K562 (cell line): Measurements from ENCODE around the gene SOX6. TPM values are rescaled to one million over a fixed set of nuclear protein-coding genes. Genes with fewer than 3 reads are reported as not detected.

Experiments
- ARID1B ChIP-seq: fragments of 450-650 bp; IDR thresholded peaks from 2 replicates; pipeline ENCODE4 v1.6.1; 2016; ENCODE audit warnings: antibody characterized with exemption, mild to moderate bottlenecking, inconsistent platforms
- ATF1 ChIP-seq, 2 experiments: fragments of 450-650 bp in 1 of 2; IDR thresholded peaks; 2 replicates each; pipeline ENCODE4 v1.6.1; 2016; ENCODE audit warnings: missing compliant biosample characterization in 1 of 2, missing genetic modification characterization in 1 of 2
- CCAR2 ChIP-seq: fragments of 200-400 bp; formaldehyde crosslinking; IDR thresholded peaks from 2 replicates; pipeline ENCODE4 v1.6.1; 2017; ENCODE audit warnings: mild to moderate bottlenecking, low read depth, low read length
- DDX20 ChIP-seq: fragments of 450-650 bp; IDR thresholded peaks from 2 replicates; pipeline ENCODE4 v1.6.1; 2016; ENCODE audit warnings: missing genetic modification characterization, low read depth, mild to moderate bottlenecking, missing compliant biosample characterization, moderate library complexity
- GATA2 ChIP-seq: sonication (generic); formaldehyde crosslinking; IDR thresholded peaks from 2 replicates; pipeline ENCODE4 v1.4.0; 2020; ENCODE audit warnings: mild to moderate bottlenecking, missing genetic modification reagents
- HMG20A ChIP-seq: fragments of 450-650 bp; formaldehyde crosslinking; conservative IDR thresholded peaks from 2 replicates; pipeline ENCODE4 v1.4.0; 2020; ENCODE audit warnings: mild to moderate bottlenecking, mixed read lengths
- KDM1A ChIP-seq, 2 experiments: fragments of 450-650 bp; IDR thresholded peaks; 2 replicates each; pipeline ENCODE4 v1.6.1; 2016; ENCODE audit warnings: mild to moderate bottlenecking in 2 of 2
- KLF16 ChIP-seq: IDR thresholded peaks from 2 replicates; pipeline ENCODE4 v1.6.1; 2016; ENCODE audit warnings: antibody characterized with exemption
- MECOM ChIP-seq: fragments of 250-450 bp; sonication (Bioruptor Pico); IDR thresholded peaks from 2 replicates; pipeline ENCODE4 v1.8.0; 2022; ENCODE audit warnings: inconsistent platforms
- MEF2A ChIP-seq: IDR thresholded peaks from 2 replicates; pipeline ENCODE4 v1.6.1; 2011; ENCODE audit warnings: low read depth, mild to moderate bottlenecking, low read length, moderate library complexity; ENCODE audit not compliant: control insufficient read depth
- MLLT1 ChIP-seq, 2 experiments: fragments of 450-650 bp; IDR thresholded peaks; 2 replicates each; pipeline ENCODE4 v1.6.1; 2016
- MXD1 ChIP-seq: fragments of 250-450 bp; sonication (Bioruptor Pico); IDR thresholded peaks from 2 replicates; pipeline ENCODE4 v1.8.0; 2021; ENCODE audit warnings: borderline replicate concordance, mild to moderate bottlenecking, moderate library complexity; ENCODE audit not compliant: poor library complexity, severe bottlenecking
- NFIC ChIP-seq: fragments of 450-650 bp; IDR thresholded peaks from 2 replicates; pipeline ENCODE4 v1.6.1; 2017; ENCODE audit warnings: mild to moderate bottlenecking, inconsistent platforms
- RBM25 ChIP-seq: fragments of 200-400 bp; formaldehyde crosslinking; IDR thresholded peaks from 2 replicates; pipeline ENCODE4 v1.6.1; 2018; ENCODE audit warnings: low read length, low read depth, moderate library complexity; ENCODE audit not compliant: severe bottlenecking
- SMARCA4 ChIP-seq: fragments of 450-650 bp; IDR thresholded peaks from 2 replicates; pipeline ENCODE4 v1.6.1; 2016
- SOX6 ChIP-seq: fragments of 450-650 bp; IDR thresholded peaks from 2 replicates; pipeline ENCODE4 v1.6.1; 2014; ENCODE audit warnings: mild to moderate bottlenecking
- STAT5A ChIP-seq: IDR thresholded peaks from 2 replicates; pipeline ENCODE4 v1.6.1; 2012; ENCODE audit warnings: low read length, inconsistent platforms, borderline replicate concordance
- TCF3 ChIP-seq: sonication (generic); formaldehyde crosslinking; IDR thresholded peaks from 2 replicates; pipeline ENCODE4 v1.4.0; 2020; ENCODE audit warnings: mild to moderate bottlenecking, missing genetic modification reagents
- ZNF592 ChIP-seq: fragments of 450-650 bp; IDR thresholded peaks from 2 replicates; pipeline ENCODE4 v1.6.1; 2017; ENCODE audit warnings: antibody characterized with exemption, mild to moderate bottlenecking
- ZNF740 ChIP-seq, 3 experiments: fragments of 200-800 bp in 1 of 3; sonication (Bioruptor generic) in 1 of 3; sonication (generic) in 1 of 3; formaldehyde crosslinking in 1 of 3; IDR thresholded peaks; 2 replicates each; pipeline versions ENCODE4 v1.6.1 to v1.8.0; 2016 to 2022; ENCODE audit warnings: mild to moderate bottlenecking in 2 of 3, missing compliant biosample characterization in 2 of 3, missing genetic modification characterization in 2 of 3, missing genetic modification reagents in 1 of 3
- polyA plus RNA-seq, 8 experiments: library from polyadenylated mRNA; depleted of rRNA in 4 of 8; stranded (reverse) in 5 of 8; unstranded in 3 of 8; fragments of >200 nt; fragmentation: Nextera tagmentation in 2 of 8; fragmentation: Illumina TruSeq in 1 of 8; extraction: Ambion mirVana in 2 of 8; extraction: Trizol in 1 of 8; gene quantifications; 2 replicates each; pipeline versions ENCODE4 v1.2.1 to v1.2.3, GENCODE V29; 2011 to 2014; ENCODE audit warnings: inconsistent platforms in 1 of 8, missing spikeins in 1 of 8
- total RNA-seq, 7 experiments: library from RNA; depleted of rRNA in 6 of 7; stranded (reverse); fragments of >200 nt in 6 of 7; fragmentation: Illumina TruSeq in 2 of 7; extraction: Trizol in 2 of 7; gene quantifications; 2 replicates each; pipeline versions ENCODE4 v1.2.1 to v1.2.3, GENCODE V29; 2011 to 2021; ENCODE audit warnings: low replicate concordance in 1 of 7

Gene SOX6
- total and polyA plus RNA-seq, 9 of the 15 experiments (the other 6 are each of a cell fraction or from before 2014, with no cell fraction given), result 0.89 to 8.7 (median 5.7) TPM

- TF ChIP-seq TCF3 (CRISPR knock-in tag) (peak; percentile 91), ZNF592 (peak; percentile 36; the same call in 1 of the 2 replicates), NFIC (peak; percentile 59; the same call in 1 of the 2 replicates), ARID1B (peak; percentile 94), MEF2A (0 out of 2 replicates have a peak, but pooled peaks have one; percentile 43), SMARCA4 (peak; percentile 93), SOX6 (peak; percentile 100), CCAR2 (no peak), RBM25 (no peak), KDM1A (IDR thresholded peaks at IDR 0.05) (peak; percentile 94), DDX20 (tag) (no peak), ZNF740 (CRISPR knock-in tag; IDR thresholded peaks at IDR 0.05) (no peak), ZNF740 (tag; IDR thresholded peaks at IDR 0.05) (no peak), MXD1 (CRISPR knock-in tag) (no peak), GATA2 (CRISPR knock-in tag) (peak; percentile 68), STAT5A (peak; percentile 61), KLF16 (peak; percentile 82), ATF1 (CRISPR knock-in tag; IDR thresholded peaks at IDR 0.05) (no peak), ATF1 (tag; IDR thresholded peaks at IDR 0.05) (peak; percentile 38; the same call in 1 of the 2 replicates), HMG20A (CRISPR knock-in tag) (no peak), MECOM (no peak), MLLT1 (IDR thresholded peaks at IDR 0.05) (peak in 1 of 2 experiments; percentile 33; a peak in 1 of 4 replicates)
Measured at GRCh38 chr11:16193897-16194381, 162.4 kb downstream of the SOX6 start (continued).
